Epidermal melanocyte (primary cell): Measurements from ENCODE around the gene ATOH8.

ENCODE experiments used
- DNase-seq: peaks from one replicate; pipeline ENCODE4 v3.0.0; 2011; ENCODE audit warnings: low spot score; ENCODE audit not compliant: insufficient read length

Gene ATOH8

DNA sequence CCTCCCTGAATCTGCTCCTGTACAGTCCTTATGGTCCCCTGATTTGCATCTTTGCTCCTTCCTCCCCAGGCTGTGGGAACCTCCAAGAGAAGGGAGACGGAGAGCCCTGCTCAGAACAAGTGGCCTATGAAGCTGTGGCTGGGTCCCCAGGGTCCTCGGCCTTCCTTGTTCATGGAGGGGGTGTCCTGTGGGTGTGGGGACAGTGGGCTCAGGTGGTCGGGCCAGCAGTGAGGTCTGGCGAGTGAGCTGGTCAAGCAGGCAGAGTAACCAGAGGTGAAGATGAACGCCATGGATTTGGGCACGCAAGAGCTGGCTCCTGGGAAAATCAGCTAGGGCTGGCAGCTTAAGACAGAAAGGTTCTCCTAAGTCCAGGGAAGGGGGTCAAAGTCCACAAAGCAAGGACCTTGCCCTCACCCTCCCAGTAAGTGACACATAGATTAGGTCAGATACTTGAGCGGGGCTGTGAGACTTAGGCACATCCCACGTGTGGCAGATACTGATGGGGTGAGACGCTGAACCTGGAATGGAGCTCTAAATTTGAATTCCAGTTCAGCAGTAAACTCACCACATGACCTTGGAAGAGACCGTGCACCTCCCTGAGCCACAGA, 34.8 kb upstream of the ATOH8 start:
- no peak for DNase-seq

DNA sequence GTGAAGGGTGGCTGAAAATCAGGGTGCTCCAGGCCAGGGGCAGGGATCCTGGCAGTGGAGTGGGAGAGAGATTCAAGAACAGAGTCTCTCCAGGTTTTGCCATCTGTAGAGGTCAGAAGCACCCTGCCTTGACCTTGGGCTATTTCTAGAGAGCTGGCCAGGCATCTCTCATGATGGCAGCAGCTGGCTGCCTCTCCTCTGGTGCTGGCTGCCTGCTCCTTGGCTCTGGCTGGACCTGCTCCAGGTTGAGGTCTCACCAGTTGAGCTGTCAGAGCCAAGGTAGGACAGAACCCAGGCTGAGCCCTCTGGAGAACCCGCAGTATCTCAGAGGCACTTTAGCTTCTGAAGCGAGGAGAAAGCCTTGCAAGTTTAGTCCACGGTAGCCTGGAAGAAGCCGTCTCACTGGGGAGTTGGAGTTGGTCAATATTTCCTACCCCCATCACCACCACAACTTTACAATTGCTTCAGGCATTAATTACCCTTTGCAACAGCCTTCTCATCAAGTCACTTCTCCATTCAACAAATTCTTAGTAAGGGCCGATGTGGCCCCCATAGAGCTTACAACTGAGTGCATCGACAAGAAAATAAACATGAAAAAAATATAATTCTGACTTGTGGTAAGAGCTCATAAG, 34.1 kb upstream of the ATOH8 start:
- no peak for DNase-seq

DNA sequence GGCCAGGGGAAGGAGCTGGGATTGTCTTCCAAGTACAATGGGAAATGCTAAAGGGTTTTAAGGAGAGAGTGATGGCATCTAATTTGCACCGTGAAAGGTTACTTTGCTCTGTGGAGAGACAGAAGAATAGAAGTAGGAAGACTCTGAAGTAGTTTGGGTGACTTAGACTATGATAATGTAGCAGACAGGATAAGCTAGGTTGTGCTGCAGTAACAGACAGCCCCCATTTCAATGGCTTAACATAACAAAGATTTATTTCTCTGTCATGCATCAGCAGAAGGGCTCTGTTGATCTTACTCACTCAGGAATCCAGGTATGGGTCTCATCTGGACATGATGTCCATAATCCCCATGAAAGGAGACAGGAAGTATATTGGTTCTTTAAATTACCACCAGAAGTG, 33.3 kb upstream of the ATOH8 start:
- no peak for DNase-seq

- DNase-seq, result no peak
Observed at GRCh38 chr2:85721641-85722040, 32.1 kb upstream of the ATOH8 start.

DNA sequence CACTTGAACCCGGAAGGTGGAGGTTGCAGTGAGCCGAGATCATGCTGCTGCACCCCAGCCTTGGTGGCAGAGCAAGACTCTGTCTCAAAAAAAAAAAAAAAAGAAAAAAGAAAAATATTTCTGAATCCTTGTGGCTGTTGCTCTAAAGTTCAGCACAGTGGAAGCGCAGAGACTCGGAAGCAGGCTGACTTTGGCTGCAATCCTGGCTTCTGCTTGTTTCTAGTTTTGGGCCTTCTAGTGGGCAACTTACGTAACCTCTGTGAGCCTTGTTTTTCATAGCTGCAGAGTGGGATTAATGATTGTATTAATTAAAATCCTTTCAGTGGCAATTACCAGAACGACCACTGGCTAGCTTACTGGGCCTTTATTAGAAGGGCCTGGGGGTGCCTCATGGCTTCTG, 31.3 kb upstream of the ATOH8 start:
- DNase-seq, result no peak

GRCh38 chr2:85723707-85724360, 30.0 kb upstream of the ATOH8 start:
- DNase-seq, result no peak

GRCh38 chr2:85724731-85725181, 29.0 kb upstream of the ATOH8 start:
- DNase-seq, result no peak

- DNase-seq, result no peak
Observed at GRCh38 chr2:85725451-85725850, 28.3 kb upstream of the ATOH8 start.

DNA sequence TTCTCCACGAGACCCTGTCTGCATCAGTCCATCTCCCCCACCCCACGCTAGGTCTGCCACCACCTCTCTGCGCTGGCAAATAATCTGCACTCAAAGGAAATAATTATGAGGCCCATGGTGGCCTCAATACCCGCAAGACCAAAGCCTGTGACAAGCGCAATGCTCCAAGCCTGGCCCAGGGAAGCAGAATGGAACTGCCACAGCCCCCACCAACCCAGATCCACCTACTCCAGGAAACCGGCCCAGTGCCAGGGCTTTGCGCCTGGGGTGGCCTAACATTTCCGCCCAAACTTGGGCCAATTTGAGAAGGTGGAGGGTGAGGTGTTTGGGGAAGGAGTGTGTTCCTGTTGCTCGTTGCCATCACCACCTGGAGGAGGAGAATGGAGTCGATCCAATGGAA, 26.0 kb upstream of the ATOH8 start:
- DNase-seq, result no peak

DNA sequence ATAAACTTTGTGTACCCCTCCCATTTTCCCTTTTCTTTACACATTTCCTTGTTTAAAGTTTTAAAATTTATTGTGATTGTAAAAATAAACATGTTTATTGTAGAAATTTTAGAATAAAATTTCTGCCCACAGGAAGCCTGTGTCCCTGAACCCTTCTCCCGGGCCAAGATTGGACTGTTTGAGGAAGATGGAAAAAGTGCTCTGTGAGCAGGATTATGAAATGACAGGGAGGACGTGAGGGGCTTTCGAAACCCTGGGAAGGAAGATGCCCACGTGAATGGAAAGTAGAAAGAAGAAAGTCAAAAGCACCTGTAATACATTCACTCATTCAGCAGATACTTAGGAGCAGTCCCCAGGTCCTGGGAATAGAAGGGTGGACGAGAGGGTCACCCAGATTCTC, 25.4 kb upstream of the ATOH8 start:
- no peak for DNase-seq

GRCh38 chr2:85728883-85729824, 24.6 kb upstream of the ATOH8 start:
- peak; percentile 79 for DNase-seq

DNA sequence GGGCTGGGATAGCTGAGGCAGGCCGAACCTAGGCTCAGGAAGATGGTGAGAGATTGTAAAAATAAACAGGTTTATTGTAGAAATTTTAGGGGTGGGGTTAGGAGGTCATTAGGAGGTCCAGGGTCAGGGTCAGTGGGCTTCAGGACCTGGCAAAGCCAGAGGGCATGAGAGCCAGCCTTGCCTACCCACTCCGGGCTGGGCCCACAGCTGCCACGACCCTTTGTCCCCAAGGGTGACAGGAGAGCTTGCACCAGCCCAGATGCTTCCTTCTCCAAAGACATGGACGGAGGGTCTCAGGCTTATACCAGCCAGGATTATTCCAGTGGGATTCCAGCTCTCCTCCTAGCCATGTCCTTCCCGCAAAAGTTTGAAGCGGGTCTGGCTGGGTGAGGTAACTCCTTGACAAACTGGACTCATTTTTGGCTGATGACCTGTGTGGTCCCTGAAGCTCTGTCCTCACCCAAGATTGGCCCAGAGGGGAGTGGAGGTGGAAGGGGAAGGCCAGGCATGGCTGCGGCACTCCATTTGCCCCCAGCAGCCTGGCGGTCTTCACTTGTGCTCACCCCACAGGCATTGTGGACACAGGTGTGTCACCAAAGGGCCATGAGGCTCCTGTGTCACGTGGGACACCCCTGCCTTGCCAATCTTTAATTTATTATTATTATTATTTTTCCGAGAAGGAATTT, 23.8 kb upstream of the ATOH8 start:
- no peak for DNase-seq

GRCh38 chr2:85730686-85731230, 23.0 kb upstream of the ATOH8 start:
- DNase-seq, result no peak

- DNase-seq, result no peak
Observed at GRCh38 chr2:85731606-85732005, 22.2 kb upstream of the ATOH8 start.

DNA sequence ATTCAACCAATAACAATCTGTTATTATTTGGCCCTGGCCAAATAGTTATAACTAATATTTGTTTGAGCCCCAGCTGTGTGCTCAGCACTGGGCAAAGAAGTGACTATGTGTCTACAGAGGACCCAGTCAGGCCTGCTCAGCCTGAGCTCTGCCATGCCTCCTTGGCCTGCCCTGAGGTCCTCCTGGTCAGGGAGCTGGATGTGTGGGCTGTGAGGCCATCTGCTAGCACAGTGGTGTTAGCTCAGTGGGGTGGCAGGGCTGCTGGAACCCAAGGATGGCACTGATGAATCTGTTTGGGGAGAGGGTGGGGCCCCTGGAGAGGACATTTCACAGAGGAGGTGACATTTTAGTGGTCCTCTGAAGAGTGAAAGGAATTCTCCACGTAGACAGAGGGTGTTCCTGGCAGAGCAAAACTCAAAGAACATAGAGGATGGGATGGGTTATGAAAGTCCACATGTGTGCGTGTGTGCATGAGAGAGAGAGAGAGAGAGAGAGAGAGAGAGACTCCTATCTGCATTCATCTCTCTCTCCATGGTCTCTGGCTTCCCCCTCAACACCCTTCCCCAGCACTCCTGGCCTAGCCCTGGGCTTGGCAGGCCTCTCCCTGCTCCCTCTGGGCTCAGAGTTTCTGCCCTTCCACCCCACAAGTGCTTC, 21.2 kb upstream of the ATOH8 start:
- DNase-seq, result no peak

DNA sequence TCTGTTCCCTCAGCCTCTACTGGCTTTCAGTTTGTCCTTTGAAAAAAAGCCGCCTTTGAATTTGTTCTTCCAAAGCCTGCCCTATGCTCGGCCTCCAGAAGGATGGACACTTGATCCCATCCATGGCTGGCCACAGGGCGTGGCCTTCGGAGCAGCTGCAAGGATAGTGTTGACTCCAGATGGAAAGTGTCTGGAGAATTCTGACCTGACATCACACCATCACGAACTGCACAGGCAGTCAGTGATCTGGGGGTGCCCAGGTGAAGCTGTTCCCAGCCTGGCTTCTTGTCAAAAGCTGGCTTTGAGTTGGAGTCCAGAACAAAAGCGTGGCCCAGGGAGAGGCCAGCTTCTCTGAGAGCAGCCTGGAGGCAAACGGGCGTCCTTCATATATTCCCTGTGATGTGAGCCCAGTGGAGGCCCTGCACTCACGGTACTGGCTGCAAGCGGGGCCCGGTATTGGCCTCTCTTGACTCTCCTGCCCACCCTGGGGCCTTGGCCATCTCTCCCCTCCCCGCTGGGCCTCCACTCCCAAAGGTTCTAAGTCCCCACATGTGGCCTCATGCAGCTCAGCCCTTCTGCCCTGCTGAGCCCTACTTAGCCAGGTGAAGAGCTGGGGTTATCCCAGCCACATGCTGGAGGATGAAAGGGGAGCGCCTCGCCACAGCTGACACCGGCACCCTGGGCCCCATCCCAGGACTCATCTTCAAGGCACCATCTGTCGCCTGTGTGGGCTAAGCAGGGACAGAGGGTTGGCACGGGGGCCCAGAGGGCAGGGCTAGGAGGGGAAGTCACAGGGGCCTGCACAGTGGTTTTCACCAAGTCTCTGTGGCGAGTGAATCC, 20.4 kb upstream of the ATOH8 start:
- no peak for DNase-seq

GRCh38 chr2:85734015-85734414, 19.8 kb upstream of the ATOH8 start:
- DNase-seq, result no peak

DNA sequence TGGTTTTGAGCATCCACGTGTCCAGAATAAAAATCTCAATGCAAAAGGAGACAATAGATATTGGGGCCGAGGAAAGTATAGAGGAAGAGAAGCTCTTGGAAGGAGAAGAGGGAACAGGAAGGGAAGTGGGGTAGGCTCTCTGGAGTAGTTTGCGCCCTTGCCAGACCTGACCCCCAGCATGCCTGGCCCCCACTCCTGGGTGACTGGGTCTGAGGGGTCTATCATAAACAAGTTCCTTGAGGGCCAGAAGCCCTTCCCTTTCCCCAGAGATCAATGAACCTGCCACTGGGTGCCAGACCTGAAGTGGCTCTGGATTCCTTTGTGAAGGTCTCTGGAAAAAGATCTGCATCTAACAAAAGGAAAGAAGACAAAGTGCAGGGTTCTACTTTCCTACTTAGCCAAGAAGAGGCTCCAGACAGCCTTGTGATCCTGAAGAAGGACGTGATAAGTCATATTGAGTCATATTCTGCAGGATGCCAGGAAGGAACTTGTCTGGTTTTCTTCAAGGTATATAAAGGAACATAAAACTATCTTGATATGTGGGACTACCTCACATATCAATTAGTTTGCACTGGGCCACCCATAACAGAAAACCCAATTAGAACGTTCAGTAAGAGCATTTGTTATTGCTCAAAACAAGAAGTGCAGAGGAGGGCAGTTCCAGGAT, 18.7 kb upstream of the ATOH8 start:
- no peak for DNase-seq

DNA sequence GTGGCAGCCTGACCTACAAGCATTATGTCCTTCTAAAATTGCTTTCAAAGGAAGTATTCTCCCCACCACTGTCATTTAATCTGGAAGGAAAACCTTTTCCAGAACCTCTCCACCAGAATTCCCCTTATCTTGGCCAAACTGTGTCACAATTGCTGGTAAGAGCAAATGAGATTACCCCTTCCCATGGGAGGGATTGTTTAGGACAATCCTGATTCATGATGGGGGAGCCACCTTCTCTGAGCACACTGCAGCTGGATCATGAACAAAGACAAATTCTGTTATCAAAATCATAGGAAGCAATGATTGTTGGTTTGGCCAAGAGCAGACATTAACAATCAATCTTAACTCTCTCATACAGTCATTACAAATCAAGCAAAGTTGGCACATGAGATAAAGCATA, 18.1 kb upstream of the ATOH8 start:
- no peak for DNase-seq
